NCI-H510A (cell line): Measurements from ENCODE around the gene RHOD.

Source experiments
- DNase-seq: peaks from one replicate; lab custom pipeline; 2025; lab: John Stamatoyannopoulos, UW

RHOD gene, protein sequence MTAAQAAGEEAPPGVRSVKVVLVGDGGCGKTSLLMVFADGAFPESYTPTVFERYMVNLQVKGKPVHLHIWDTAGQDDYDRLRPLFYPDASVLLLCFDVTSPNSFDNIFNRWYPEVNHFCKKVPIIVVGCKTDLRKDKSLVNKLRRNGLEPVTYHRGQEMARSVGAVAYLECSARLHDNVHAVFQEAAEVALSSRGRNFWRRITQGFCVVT

DNA sequence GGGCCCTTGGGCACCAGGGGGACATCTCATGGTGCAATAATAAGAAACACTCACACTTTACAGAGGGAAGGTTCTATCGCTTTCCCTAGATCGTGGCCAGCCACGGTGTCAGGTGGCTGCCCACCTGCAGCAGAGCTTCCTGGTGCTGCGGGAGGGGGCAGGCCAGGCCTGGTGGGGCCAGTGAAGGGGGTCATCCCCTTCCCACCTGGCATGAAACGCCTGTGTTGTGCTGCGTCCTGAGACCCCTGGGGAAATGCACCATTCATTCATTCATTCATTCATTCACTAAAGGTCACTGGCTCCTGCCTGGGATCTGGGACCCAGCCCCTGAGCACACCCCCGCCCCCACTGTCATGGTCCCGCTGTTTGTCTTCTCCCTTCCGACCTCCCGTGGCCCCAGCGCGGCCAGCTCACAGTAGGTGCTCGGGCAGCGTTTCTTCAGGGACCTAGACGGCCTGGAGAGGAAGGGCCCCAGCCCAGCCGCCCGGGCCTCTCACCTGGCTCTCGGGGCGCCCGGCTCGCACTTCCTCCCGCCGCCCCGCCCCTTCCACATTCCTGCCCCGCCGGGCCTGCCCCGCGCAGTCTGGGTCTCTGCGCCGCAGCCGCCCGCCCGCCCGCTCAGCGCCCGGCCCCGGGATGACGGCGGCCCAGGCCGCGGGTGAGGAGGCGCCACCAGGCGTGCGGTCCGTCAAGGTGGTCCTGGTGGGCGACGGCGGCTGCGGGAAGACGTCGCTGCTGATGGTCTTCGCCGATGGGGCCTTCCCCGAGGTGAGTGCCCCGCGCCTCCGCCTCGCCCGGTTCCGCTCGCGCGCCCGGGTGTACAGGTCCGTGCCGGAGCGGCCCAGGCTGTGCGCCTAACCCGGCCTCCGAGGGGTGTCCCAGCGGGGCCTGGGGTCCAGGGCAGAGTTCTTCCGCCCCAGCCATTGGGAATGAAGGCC, at the start of gene RHOD:
Gene RHOD, plus strand, starts transcription at position 581 of the 938 bp plus-strand sequence. Its CDS starts 56 bp downstream, at position 637.
- peak; percentile 34 for DNase-seq

DNA sequence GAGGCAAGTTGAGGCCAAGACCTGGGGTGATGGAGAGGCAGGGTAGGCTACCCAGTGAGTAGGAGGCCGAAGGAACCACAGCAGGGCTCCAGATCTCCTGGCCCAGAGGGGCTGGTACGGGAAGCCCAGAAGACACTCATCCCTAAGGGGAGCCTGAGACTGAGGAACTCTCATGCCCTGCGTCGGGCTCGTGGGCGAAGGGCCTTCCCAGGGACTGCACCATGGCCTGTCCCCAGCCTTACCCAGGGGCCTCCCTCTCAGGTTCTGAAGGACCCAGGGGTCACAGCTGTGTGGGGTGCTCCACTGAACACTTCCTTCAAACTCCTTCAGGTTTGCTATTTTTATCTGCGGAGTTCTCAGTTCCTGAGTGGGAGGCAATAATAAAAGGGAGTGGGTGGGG, 49.5 kb upstream of the RHOD start:
- no peak for DNase-seq

DNA sequence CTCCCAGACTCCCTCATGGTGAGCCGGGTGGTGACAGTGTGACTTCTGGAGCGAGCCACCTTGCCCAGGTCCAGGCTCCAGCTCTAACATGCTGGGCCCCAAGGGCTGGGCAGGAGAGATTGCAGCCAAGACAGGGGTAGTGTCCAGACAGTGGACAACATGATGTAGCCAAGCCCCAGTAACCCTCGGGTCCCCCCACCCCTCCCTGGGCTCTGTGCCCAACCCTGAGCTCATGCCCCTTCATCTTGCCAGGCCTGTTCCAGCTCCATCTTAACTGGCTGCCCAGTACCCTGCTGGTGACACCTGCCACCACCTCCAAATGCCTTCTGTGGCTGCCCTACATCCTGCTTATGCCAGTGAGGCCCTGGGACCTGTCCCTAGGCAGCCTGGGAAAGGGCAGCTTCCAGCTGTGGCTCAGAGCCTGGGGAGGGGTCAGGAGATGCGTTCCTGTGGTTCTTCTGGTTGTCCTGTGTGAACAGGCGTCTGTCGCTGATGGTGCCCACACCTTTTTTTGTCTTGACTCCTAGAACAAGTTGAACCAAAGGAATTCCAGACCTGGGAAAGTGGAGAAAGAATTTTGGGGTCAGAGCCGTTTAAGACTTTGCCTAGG, 46.2 kb upstream of the RHOD start:
- DNase-seq, result no peak

DNA sequence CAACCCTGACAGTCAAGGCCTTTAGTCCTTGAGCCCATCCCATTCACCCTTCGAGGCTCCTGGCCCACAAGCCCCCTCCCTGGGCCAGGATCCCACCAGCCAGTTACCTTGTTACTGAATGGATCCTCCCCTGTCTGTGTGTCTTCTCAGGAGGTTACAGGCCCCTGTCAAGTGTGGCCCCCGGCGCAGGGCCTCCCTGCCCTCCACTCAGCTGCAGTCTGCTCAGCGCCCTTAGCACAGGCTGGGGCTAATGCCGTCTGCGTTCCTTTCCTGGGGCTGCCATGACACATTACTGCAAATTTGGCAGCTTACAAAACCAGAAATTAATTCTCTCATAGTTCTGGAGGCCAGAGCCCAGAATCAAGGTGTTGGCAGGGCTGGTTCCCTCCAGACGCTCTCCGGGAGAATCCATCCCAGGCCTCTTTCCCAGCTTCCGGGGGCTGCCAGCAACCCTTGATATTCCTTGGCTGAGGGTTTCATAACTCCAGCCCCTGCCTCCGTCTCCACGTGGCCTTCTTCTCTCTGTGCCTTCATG, 43.1 kb upstream of the RHOD start:
- DNase-seq, result no peak

DNA sequence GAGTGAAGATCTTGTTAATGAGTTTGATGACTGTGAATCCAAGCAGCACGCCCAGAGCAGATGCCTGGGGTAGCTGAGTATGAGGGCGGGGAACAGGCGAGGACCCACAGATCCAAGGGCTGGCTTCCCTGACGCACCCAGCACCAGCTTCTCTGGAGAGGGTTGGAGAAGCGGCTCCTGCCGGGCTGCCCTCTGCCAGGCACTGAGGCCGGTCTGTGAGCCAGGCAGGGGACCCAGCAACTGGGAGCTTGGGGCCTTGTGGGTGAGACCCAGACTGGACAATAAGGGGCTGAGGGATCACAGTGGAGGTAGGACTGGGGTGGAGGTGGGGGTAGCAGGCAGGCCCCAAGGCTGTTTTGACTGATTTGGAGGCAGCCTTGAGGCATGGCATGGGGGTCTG, 42.3 kb upstream of the RHOD start:
- no peak for DNase-seq

DNA sequence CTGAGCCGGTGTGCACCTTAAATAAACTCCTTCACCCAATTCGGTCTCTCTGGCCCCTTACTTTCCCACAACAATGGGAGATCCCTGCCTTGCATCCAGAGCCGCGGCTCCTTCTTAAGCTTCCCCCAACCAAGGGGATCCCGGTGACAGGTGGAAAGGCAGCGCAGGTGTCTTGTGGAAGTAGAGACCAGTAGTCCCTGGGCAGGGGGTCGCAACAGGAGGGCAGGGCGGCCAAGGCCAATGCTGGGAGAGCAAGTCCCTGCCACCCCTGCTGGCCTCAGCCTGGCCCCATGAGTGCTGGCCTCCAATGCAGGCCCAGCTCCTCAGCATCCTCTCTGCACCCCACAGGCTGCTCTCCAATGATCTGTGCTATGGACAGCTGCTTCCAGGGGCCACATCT, 41.6 kb upstream of the RHOD start:
- DNase-seq, result no peak

DNA sequence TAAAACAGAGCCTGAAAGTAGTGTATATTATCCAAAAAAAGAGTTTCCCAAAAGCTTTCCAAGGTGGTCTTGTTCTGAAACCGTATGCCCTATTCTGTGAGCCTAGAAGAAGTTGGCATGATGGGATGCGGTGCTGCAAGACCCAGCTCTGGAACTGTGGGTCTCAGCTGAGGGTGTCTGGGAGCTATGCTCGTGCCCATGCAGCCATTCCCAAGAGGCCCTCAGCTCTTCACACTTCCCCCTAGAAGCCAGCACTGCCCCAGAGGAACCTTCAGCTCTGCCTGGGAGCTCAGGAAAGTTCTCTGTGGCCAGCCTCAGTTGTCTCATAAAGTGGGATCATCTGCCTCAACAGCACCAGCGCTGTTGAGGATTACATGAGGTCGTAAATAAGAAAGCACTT, 40.1 kb upstream of the RHOD start:
- no peak for DNase-seq

DNA sequence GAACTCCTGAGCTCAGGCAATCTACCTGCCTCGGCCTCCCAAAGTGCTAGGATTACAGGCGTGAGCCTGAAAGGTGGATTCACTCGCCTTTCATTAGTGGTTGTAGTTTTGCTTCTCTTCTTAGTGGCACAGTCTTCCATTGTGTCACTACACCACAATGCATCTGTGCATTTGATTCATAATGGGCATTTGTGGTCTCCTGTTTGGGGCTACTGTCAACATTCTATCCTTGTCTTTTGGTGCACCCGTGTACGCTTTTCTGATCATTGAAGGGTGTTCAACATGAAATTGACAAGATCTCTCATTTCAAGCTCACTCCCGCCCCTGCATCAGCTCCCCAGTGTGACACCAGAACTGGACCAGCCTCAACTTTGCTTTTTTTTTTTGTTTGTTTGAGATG, 35.7 kb upstream of the RHOD start:
- DNase-seq, result no peak

DNA sequence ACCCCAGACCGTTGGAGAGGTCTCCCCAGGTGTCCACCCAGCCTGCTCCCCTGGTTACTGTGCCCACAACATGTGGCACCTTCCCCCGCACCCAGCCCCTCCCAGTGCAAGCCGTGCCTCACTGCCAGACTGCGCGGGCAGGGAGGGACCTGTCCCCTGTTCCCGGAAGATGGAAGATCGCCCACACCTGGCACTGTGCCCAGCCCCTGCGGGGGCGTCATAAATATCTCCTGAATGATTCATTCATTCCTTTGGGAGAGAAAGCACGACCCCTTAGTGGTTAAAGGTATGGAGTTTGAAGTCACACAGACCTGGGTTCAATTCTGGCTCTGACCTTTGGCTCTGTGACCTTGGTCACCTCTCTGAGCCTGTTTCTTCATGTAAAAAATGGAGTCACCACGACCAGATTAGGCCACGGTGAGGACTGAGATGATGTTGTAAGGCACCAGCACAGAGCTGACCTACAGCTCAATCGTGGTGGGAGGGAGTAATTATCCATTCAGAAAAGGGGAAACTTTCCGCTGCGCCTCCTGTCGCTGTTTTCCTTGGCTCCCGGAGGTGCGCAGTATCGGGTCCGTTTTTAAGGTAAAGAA, 34.2 kb upstream of the RHOD start:
- no peak for DNase-seq

DNA sequence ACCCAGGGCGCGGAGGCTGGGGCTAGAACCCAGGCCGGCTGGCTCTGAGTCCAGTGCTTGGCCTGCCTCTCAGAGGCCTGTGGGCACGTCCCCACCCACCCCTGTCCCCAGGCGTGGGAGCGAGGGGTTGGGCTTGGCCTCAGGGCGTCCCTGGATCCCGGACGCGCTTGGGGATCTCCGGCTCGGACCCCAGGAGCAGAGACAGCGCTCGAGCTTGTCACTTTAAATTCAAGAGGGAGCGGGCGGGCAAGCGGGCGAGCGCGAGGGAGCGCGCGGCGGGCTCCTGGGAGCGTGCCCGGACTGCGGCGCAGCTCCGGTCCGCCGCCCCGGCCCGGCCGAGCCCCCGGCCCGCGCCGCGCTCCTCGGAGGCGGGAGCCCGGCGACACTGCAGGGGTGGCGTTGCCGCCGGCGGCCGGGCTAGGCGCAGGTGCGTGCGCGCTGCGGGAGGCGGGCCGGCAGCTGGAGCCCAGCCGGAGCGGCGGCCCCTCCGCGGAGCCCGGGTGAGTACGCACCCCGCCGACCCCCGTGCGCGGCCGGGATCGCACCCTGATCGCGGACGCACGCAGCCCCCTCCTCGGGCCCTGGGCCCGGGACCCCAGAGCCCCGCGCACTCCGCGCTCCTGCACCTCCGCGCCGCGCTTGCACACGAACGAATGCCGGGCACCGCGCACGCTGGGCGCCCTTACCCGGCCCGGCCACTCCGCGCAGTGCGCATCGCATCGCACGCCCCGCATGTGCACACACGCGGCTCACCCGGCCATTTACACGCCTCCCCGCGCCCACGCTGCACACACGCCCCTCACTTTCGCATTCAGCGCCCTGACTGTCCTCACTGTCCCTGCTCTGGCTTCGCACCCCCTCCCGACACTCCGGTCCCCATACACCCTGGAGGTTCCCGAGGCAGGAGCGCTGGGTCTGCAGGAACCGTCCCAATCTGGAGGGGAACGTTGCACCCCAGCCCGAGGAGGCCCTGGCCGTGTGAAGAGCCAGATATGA, 33.4 kb upstream of the RHOD start, which contains the start of gene SYT12:
Gene SYT12, plus strand, starts transcription at position 174 of the 996 bp plus-strand sequence. CDS start 7,011 bp downstream, outside the sequence.
- no peak for DNase-seq

DNA sequence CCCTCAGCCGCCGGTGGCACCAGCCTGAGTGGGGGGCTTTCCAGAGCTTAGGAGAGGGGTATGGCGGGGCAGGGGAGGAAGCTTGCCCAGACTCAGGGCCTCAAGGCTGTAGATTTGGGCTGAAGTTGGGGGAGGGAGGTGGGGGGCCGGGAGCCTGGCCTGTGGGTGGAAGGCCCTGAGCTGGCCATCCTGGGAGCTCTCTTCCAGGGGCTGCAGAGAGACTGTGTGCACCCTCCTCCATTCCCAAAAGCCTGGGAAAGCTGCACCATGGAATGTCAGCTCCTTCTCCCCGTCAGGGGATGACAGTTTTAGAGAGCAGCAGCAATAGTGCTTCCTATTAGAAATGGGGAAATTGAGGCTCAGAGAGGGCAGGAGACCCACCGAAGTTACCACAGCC, 32.7 kb upstream of the RHOD start:
- no peak for DNase-seq

DNA sequence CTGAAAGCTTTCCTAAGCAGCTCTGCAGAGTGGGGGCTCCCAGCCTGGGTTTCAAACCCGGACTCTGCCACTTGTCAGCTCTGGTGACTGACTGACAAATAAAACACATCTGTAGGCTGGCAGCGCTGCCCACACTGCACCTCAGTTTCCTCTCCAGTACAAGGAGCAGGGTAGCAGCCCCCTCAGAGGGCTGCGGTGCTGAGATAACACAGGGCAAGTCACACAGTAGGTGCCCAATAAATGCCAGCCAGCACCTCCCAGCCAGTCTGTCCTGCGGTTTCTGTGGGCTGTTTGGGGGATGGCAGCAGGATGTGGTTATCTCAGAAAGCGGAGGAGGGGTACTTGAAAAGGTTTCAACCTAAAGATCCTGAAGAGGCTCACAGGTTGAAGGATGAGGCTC, 32.2 kb upstream of the RHOD start:
- no peak for DNase-seq

DNA sequence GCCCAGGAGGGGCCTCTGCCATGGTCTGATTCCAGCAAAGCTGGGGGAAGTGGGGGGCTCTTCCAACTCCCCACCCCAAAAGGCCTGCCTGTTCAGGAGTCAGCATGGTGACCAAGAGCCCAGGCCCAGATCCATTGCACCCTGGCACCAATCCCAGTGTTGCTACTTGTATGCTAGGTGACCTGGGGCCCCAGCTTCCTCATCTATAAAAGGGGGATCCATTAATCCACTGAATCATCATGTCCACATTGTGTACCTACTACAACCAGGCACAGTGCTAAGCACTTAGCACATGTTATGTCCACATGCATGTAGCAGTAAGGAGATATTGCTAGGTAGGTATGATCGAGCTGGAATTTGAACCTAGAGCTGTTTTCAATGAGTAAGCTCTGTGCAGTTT, 31.7 kb upstream of the RHOD start:
- no peak for DNase-seq

DNA sequence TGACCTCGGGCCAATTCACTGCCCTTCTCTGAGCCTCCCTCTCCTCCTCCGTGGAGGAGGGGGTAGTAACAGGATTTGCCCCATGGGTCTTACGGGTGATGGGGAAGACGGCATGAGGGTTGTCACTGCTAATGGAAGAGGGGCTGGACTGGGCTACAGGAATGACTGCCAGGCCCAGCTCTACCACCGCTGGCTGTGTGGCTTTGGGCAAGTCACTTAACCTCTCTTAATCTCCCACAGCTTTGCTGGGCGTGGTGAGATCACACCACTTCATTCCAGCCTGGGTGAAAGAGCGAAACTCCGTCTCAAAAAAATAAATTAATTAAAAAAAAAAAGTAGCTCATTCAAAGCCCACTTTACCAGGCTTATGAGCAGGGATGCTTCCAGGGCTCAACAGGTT, 30.9 kb upstream of the RHOD start:
- no peak for DNase-seq

DNA sequence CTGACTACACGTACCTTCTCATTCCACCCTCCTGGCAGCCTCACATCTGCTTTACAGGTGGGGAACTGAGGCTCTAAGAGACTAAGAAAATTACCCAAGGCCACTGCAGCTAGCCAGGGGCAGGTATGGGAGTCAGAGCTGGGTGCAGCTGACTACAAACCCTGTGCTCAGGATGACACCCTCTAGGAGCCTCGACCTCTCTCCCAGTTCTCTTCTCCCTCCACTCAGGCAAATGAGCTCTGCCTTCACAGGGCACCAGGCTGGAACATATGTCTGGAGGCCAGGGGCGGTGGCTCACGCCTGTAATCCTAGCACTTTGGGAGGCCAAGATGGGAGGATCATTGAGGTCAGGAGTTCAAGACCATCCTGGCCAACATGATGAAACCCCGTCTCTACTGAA, 29.7 kb upstream of the RHOD start:
- DNase-seq, result no peak

DNA sequence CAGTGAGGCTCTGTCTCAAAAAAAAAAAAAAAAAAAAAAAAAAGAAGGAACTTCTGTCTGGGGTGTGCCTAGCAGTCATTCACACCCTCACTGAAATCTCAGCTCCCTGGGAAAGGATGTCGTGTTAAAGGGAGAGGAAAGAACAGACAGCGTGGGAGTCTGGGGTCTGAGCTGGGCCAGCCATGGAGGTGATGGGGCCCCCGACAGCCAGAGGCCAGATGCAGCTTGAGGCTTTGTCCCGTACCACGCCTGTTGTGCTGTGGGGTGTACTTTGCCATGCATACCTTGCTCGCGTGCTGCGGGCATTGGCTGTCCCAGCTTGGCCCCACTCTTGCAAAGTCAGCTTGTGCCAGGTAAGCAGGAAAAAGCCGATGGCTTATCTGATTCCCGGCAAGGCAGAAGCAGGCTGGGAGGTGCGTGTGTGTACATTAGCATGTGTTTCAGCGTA, 29.1 kb upstream of the RHOD start:
- no peak for DNase-seq

DNA sequence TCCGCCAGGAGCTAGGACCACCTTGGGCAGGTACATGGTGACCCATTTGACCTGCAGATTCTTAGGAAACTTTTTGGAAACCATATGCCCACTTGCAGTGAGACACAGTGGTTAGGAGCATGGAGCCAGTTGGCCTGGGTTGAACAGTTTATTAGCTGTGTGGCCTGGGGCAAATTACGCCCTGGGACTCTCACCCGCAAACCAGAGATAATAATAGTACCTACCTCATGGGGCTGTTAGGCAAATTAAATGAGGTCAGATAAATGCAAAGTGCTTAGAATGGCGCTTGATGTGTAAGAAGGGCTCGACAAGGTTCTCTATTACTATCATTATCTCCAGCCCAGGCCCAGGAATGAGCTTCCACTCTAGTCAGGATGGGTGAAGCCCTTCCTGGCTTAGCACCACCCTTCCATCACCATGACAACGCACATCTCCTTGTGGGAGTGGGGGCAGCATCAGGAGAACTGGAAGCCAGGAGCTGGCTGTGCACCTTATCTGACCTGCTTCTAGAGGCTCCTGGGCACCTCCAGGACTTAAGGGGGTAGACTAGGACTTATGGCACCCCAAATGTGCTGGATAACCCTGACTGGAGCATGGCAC, 28.6 kb upstream of the RHOD start:
- DNase-seq, result no peak

DNA sequence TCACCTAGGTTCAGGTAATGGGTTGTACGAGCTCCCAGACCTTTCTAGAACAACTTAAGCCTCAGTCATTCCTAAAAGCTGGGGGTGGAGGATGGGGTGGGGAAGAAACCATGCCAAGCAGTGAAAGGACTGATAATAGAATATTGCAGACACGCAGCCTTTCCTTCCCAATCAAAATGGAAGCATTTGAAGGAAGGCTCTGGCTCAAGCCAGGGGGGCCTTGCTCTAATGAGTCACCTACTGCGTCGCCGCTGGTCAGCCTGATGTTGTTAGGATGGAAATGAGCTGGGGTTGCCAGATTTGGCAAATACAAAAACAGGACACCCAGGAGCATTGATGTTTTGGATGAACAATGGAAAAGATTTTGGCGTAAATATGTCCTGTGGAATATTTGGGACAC, 27.5 kb upstream of the RHOD start:
- DNase-seq, result no peak

DNA sequence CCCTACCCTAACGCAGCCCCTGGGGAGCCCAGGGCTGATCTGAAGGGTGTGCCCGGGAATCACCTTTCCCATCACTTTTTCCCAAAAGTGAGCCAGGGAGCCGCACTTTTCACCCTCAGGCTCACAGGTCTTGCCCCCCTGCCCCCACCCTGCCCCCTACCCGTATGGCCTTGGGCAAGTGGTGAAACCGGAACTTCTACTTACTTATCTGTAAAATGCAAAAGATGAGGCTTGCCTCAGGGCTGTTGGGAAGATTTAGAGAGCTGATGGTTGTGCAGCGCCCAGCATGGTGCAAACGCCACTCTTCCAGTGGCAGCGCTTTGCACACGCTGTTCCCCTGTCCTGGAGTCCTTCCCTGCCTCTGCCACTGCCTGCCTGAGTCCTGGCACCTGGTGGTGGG, 25.7 kb upstream of the RHOD start:
- DNase-seq, result no peak

DNA sequence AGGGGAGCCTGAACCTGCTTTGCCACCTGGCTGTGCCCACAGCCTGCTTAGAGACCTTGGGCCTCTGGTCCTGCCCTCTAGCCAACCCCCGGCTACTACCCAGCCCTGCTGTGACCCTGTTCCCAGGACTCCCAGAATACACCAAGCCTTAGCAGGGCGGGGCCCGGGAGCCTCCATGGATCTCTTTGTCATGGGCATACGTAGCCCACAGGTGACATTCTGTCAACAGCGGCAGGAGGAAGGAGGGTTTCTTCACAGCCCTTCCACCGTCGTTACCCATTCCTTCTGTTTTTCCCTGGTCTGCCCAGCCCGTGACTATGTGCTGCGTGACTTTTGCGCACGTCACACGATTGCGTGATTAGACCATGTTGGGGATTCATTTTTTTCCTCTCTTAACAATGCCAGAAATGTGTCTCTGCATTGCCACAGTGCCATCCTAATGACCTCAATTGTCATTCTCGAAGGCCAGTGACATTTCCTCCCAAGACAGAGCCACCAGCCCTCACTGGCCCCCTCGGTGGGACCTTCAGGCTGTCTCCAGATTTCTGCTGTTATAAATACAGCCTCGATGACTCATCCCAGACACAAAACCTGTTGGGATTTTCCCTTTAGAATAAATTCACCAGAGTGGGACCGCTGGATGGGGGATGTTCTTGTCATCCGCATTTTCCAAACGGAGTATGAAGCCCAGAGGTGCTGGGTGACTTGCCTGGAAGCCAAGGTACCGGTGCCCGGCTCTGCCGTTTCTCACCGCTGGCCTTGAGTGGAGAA, 24.7 kb upstream of the RHOD start:
- DNase-seq, result no peak
